Brain microvascular endothelial cell (primary cell): ENCODE data around the gene NTN1.

Source experiments
- DNase-seq: peaks from one replicate; pipeline ENCODE4 v3.0.0-alpha.2; 2020
- H3K27ac ChIP-seq: fragments of 250-450 bp; sonication (Bioruptor Pico); 2 replicates; pipeline ENCODE4 v1.5.1; 2020; ENCODE audit warnings: mild to moderate bottlenecking, moderate library complexity
- H3K27me3 ChIP-seq: fragments of 250-450 bp; sonication (Bioruptor Pico); replicated peaks from 2 replicates; pipeline ENCODE4 v1.5.1; 2020; ENCODE audit warnings: mild to moderate bottlenecking
- H3K36me3 ChIP-seq: fragments of 250-450 bp; sonication (Bioruptor Pico); replicated peaks from 2 replicates; pipeline ENCODE4 v1.5.1; 2020; ENCODE audit warnings: mild to moderate bottlenecking
- H3K4me3 ChIP-seq: 2 replicates; pipeline ENCODE4 v1.5.1; 2011; ENCODE audit warnings: low read depth, mild to moderate bottlenecking, control low read depth, low read length, moderate library complexity
- CTCF ChIP-seq: IDR thresholded peaks from 2 replicates; pipeline ENCODE4 v1.5.1; 2011; ENCODE audit warnings: low read depth, mild to moderate bottlenecking, moderate library complexity, low read length, control low read depth, inconsistent platforms; ENCODE audit errors: missing control alignments
- in situ Hi-C: cut with HindIII; loops from 2 replicates; pipeline ENCODE4 v1.10.0; 2017; ENCODE audit warnings: low sequenced_read_pairs, low pct_ligation_motif_present

NTN1 gene

GRCh38 chr17:8997994-8998628 is 23.2 kb upstream of the NTN1 start:
- no peak overlapping the region for H3K27ac ChIP-seq
- peaks cover 13% of the 10 kb centered on the region for H3K27me3 ChIP-seq
- peak; percentile 95 for TF ChIP-seq CTCF
- DNase-seq, result peak; percentile 56
- in situ Hi-C loops, result no loop called here
- no peaks in the 10 kb centered on the region for H3K36me3 ChIP-seq
- H3K4me3 ChIP-seq, result no peak overlapping the region

GRCh38 chr17:9001559-9001958 is 19.8 kb upstream of the NTN1 start:
- H3K27me3 ChIP-seq, result peaks cover 35% of the 10 kb centered on the region
- H3K27ac ChIP-seq, result no peak overlapping the region
- H3K36me3 ChIP-seq, result no peaks in the 10 kb centered on the region
- in situ Hi-C loops, result no loop called here
- DNase-seq, result no peak
- no peak overlapping the region for H3K4me3 ChIP-seq
- TF ChIP-seq CTCF, result no peak

GRCh38 chr17:9002227-9002605 is 19.1 kb upstream of the NTN1 start:
- in situ Hi-C loops, result no loop called here
- DNase-seq, result no peak
- no peak for TF ChIP-seq CTCF
- Histone ChIP-seq H3K27ac (no peak overlapping the region), H3K27me3 (peaks cover 36% of the 10 kb centered on the region), H3K36me3 (no peaks in the 10 kb centered on the region), H3K4me3 (no peak overlapping the region)

- in situ Hi-C loops, result no loop called here
- Histone ChIP-seq H3K36me3 (no peaks in the 10 kb centered on the region), H3K27me3 (peaks cover 39% of the 10 kb centered on the region), H3K27ac (no peak overlapping the region), H3K4me3 (no peak overlapping the region)
- no peak for DNase-seq
- TF ChIP-seq CTCF, result peak; percentile 6
These were observed 18.5 kb upstream of the NTN1 start for GRCh38 chr17:9002606-9003354.

GRCh38 chr17:9003355-9004131 is 17.8 kb upstream of the NTN1 start:
- no peak for TF ChIP-seq CTCF
- H3K27me3 ChIP-seq, result peaks cover 39% of the 10 kb centered on the region
- in situ Hi-C loops, result no loop called here
- no peaks in the 10 kb centered on the region for H3K36me3 ChIP-seq
- H3K27ac ChIP-seq, result no peak overlapping the region
- no peak for DNase-seq
- H3K4me3 ChIP-seq, result no peak overlapping the region
